ENCODE measurements around the gene B4GALT4. TPM values are rescaled to one million over a fixed set of nuclear protein-coding genes. Genes with fewer than 3 reads are reported as not detected.
A peak's percentile ranks its signal among the peaks of the same experiment; 100 is the strongest.

The B4GALT4 gene
- total and polyA plus RNA-seq, 2 experiments from 2014 or later, result 36.3 to 51.0 TPM

DNA sequence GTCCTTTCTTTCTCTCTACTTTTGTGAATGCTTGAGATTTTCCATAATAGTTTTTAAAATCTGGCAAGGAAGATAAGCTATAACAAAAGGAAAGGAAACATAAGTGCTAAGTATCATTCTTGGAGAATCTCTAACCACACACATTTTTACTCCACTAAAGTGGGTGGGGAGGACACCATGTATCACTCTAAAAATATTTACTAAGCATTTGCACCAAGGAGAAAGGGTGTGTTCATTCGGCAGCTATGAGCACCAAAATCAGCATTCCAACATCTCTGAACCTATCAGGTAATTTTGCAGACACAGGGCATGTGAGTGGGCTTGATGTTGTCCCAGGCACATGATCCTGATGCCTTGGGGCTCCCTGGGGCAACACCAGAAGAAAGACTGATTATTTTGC, 5.5 kb downstream of the B4GALT4 start:
- H3K9me3 ChIP-seq (ENCODE audit: low read depth), result no peaks in the 10 kb centered on the region
- H3K4me1 ChIP-seq (ENCODE audit: low read depth), result peaks cover 16% of the 10 kb centered on the region
- DNase-seq (ENCODE audit: low read depth in 1 of 2, low spot score in 1 of 2), result peak in 1 of 2 donors; percentile 59
- H3K4me3 ChIP-seq, result no peak overlapping the region
- no peaks in the 10 kb centered on the region for H3K27me3 ChIP-seq
- no peak overlapping the region for H3K27ac ChIP-seq
- peaks cover 41% of the 10 kb centered on the region for H3K36me3 ChIP-seq
- TF ChIP-seq CTCF (IDR thresholded peaks at IDR 0.05; ENCODE audit: low read depth, low read length), result no peak

DNA sequence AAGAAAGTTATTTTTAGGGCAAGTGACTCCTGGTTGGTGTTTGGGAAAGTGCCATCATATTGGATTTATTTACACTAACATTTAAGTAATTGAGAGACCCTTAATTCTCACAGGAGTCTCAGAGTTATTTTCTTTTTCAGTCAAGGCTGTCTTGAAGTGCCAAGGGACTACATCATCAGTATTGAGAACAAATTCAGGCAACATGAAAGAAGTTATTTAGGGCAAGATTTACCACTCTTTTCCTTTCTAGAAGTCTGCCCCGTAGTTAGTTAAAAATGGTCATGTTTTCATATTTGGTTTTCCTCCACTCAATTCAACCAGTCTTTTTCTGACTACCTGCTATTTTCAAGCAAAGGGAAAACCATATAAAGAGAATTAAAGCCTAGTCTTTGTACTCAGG, 6.1 kb downstream of the B4GALT4 start:
- no peak for TF ChIP-seq CTCF (IDR thresholded peaks at IDR 0.05; ENCODE audit: low read depth, low read length)

DNA sequence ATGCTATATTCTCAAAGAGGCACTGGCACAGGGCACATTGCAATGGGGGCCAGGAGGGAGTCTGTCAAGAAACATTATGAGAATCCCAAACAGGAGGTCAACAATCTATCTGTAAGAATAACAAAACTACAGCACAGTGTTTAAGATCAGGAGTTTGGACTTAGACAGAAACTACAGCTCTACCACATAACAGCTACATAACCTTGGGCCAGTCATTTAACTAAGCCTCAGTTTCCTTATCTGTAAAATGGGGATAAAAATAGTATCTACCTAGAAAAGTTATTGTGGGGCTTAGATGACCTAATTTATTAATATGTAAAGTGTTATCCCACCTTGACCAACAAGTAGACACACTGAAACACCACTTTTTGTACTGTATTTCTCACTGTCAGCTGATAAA, 9.9 kb downstream of the B4GALT4 start:
- Histone ChIP-seq H3K9me3 (ENCODE audit: low read depth) (no peaks in the 10 kb centered on the region), H3K27me3 (no peaks in the 10 kb centered on the region), H3K4me1 (ENCODE audit: low read depth) (no peaks in the 10 kb centered on the region), H3K36me3 (peaks cover 57% of the 10 kb centered on the region), H3K4me3 (no peak overlapping the region), H3K27ac (no peak overlapping the region)
- DNase-seq (ENCODE audit: low read depth in 1 of 2, low spot score in 1 of 2), result no peak
- no peak for TF ChIP-seq CTCF (IDR thresholded peaks at IDR 0.05; ENCODE audit: low read depth, low read length)

More for the DNA sequence above, 6.1 kb downstream of the B4GALT4 start:
- Histone ChIP-seq H3K4me3 (no peak overlapping the region), H3K27me3 (no peaks in the 10 kb centered on the region), H3K27ac (no peak overlapping the region), H3K4me1 (ENCODE audit: low read depth) (peaks cover 13% of the 10 kb centered on the region), H3K36me3 (peaks cover 46% of the 10 kb centered on the region), H3K9me3 (ENCODE audit: low read depth) (no peaks in the 10 kb centered on the region)
- no peak for DNase-seq (ENCODE audit: low read depth in 1 of 2, low spot score in 1 of 2)

DNA sequence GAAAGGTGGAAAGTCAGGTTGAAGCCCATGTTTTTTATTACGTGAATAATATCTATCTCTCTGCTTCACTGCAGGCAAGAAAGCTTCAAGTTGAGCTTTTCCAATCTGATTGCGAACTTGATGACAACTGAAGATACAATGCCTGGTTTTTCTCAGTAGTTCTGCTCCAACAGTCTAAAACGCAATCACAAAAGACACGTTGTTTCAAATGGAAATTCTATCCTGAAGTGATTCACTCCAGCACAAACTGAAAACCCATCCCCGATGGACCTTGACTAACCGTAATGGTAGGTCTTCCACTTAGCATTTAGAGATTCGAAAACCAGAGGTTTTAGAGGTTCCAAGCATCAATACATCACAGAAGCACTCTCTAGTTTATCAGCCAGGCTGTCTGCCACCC, 10.6 kb downstream of the B4GALT4 start:
- no peak for DNase-seq (ENCODE audit: low read depth in 1 of 2, low spot score in 1 of 2)
- Histone ChIP-seq H3K9me3 (ENCODE audit: low read depth) (no peaks in the 10 kb centered on the region), H3K4me3 (no peak overlapping the region), H3K27ac (peak overlapping the region; percentile 24), H3K27me3 (no peaks in the 10 kb centered on the region), H3K4me1 (ENCODE audit: low read depth) (no peaks in the 10 kb centered on the region), H3K36me3 (peaks cover 51% of the 10 kb centered on the region)
- TF ChIP-seq CTCF (IDR thresholded peaks at IDR 0.05; ENCODE audit: low read depth, low read length), result no peak

DNA sequence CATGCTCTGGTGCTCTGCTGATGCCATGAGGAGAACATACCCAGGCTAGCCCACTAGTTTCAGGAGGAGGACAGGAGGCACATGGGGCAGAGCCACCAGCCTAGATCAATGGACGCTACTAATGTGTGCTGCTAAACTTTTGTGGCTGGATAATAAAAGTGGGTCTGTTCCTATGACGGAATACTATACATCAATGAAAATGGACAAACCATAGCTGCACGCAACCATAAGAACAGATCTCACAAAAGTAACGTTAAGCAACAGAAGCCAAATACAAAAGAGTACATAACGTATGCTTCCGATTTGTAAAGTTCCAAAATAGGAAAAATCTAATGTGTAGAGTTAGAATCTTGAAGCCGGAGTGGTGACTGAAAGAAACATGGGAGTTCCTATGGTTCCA, 11.5 kb downstream of the B4GALT4 start:
- Histone ChIP-seq H3K9me3 (ENCODE audit: low read depth) (no peaks in the 10 kb centered on the region), H3K4me1 (ENCODE audit: low read depth) (no peaks in the 10 kb centered on the region), H3K27ac (no peak overlapping the region), H3K36me3 (peaks cover 51% of the 10 kb centered on the region), H3K4me3 (no peak overlapping the region), H3K27me3 (no peaks in the 10 kb centered on the region)
- DNase-seq (ENCODE audit: low read depth in 1 of 2, low spot score in 1 of 2), result no peak
- TF ChIP-seq CTCF (IDR thresholded peaks at IDR 0.05; ENCODE audit: low read depth, low read length), result no peak

Measured in cardiac muscle cell (in vitro differentiated cells and primary cell).